Endodermal cell (in vitro differentiated cells): Measurements from ENCODE around the gene PROSER3. TPM values are rescaled to one million over a fixed set of nuclear protein-coding genes. Genes with fewer than 3 reads are reported as not detected.
A peak's percentile ranks its signal among the peaks of the same experiment; 100 is the strongest.

Experiments
- DNase-seq: peaks from one replicate; pipeline ENCODE4 v3.0.0-alpha.2; 2017
- H3K27ac ChIP-seq: 2 replicates; pipeline ENCODE4 v1.5.1; 2013; ENCODE audit warnings: mild to moderate bottlenecking, low read depth, low read length, moderate library complexity
- H3K27me3 ChIP-seq: 2 replicates; pipeline ENCODE4 v1.6.1; 2013; ENCODE audit warnings: mild to moderate bottlenecking, low read length, moderate library complexity; ENCODE audit not compliant: insufficient read depth, control insufficient read depth, poor library complexity, severe bottlenecking
- H3K36me3 ChIP-seq: 2 replicates; pipeline ENCODE4 v1.7.0; 2013; ENCODE audit warnings: mild to moderate bottlenecking, low read length, moderate library complexity; ENCODE audit not compliant: control insufficient read depth, insufficient read depth
- H3K4me1 ChIP-seq: one replicate; pipeline ENCODE4 v1.7.0; 2013; ENCODE audit warnings: low read length; ENCODE audit not compliant: control insufficient read depth, insufficient read depth
- H3K4me3 ChIP-seq: 2 replicates; pipeline ENCODE4 v1.5.1; 2013; ENCODE audit warnings: mild to moderate bottlenecking, low read length, moderate library complexity
- H3K9ac ChIP-seq: 2 replicates; pipeline ENCODE4 v1.6.1; 2013; ENCODE audit warnings: mild to moderate bottlenecking, low read length, moderate library complexity; ENCODE audit not compliant: poor library complexity, severe bottlenecking; ENCODE audit errors: extremely low read depth
- H3K9me3 ChIP-seq: 2 replicates; pipeline ENCODE4 v1.6.1; 2013; ENCODE audit warnings: mild to moderate bottlenecking, low read length, moderate library complexity; ENCODE audit not compliant: control insufficient read depth
- H3K27ac Mint-ChIP-seq: 2 replicates; pipeline ENCODE4 v1.8.0; 2020; ENCODE audit warnings: mixed read lengths
- H3K27me3 Mint-ChIP-seq: 2 replicates; pipeline ENCODE4 v1.8.0; 2021; ENCODE audit warnings: mild to moderate bottlenecking, mixed read lengths; ENCODE audit not compliant: insufficient read depth
- H3K36me3 Mint-ChIP-seq: 2 replicates; pipeline ENCODE4 v1.8.0; 2020; ENCODE audit warnings: low read depth, mixed read lengths
- H3K4me1 Mint-ChIP-seq: 2 replicates; pipeline ENCODE4 v1.8.0; 2020; ENCODE audit warnings: mixed read lengths
- H3K4me3 Mint-ChIP-seq: 2 replicates; pipeline ENCODE4 v1.8.0; 2020; ENCODE audit warnings: mild to moderate bottlenecking, moderate library complexity, mixed read lengths
- H3K9me3 Mint-ChIP-seq: 2 replicates; pipeline ENCODE4 v1.8.0; 2020; ENCODE audit warnings: mild to moderate bottlenecking, mixed read lengths
- WGBS, 2 experiments: methylation state at CpG; one replicate each; pipeline versions ENCODE4 v1.1.5 to v1.1.7; 2013; ENCODE audit warnings: missing lambda C conversion rate in 2 of 2, mixed read lengths in 1 of 2; ENCODE audit not compliant: insufficient coverage in 1 of 2, insufficient read length in 1 of 2; 5-methylcytosine and 5-hydroxymethylcytosine counted together
- total RNA-seq, 2 donors: library from RNA; stranded (reverse); fragmentation: NEBNext Ultra II Directional in 1 of 2; extraction: Animal tissue kit (Norgen Biotek cat#: 25700) in 1 of 2; gene quantifications; 2 replicates in 1 of 2; 3 replicates in 1 of 2; pipeline ENCODE4 v1.2.1, GENCODE V29; 2021
- TF ChIP-seq, protein P1 (sequence below): fragments of 200-600 bp; sonication (generic); conservative IDR thresholded peaks from 2 replicates; pipeline ENCODE4 v1.5.0; 2021; ENCODE audit warnings: antibody characterized with exemption, mild to moderate bottlenecking

PROSER3 gene
- total RNA-seq, 2 donors from 2014 or later = 37.8 to 45.4 TPM

DNA sequence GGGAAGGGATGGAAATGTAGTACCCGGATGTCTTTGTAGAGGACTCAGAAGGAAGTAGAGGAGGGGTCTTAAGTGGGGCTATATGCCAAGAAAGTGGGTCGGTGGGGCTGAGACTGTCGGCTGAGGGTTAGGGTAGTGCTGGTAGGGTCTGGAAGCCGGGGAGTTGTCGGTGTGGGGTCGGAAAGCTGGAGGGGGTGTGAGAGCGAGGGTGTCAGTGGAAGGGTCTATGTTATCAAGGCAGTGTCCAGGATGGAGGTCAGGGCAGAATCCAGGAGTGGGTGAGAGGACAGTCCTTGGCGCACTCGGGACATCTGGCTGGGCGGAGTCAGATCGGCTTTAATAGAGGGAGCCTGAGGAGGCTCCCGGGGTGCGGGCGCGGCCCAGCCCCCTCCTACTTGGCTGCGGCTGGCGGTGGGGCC lies 2.8 kb upstream of the PROSER3 start:
- H3K27ac ChIP-seq = no peak overlapping the region
- 66 to 83% methylated on average over 13 to 17 of the region's 17 CpGs for WGBS, 2 experiments
- H3K36me3 Mint-ChIP-seq = peaks cover 5% of the 10 kb centered on the region
- peaks cover 25% of the 10 kb centered on the region for H3K27me3 Mint-ChIP-seq
- H3K36me3 ChIP-seq = peaks cover 6% of the 10 kb centered on the region
- no peaks in the 10 kb centered on the region for H3K4me1 ChIP-seq
- H3K27me3 ChIP-seq = peaks cover 7% of the 10 kb centered on the region
- no peaks in the 10 kb centered on the region for H3K9me3 Mint-ChIP-seq
- H3K4me3 ChIP-seq = no peak overlapping the region
- no peak overlapping the region for H3K27ac Mint-ChIP-seq
- no peaks in the 10 kb centered on the region for H3K9me3 ChIP-seq
- no peak for DNase-seq
- no peak overlapping the region for H3K9ac ChIP-seq
- H3K4me3 Mint-ChIP-seq = peak overlapping the region; percentile 91
- peaks cover 8% of the 10 kb centered on the region for H3K4me1 Mint-ChIP-seq
- TF ChIP-seq, protein P1, sequence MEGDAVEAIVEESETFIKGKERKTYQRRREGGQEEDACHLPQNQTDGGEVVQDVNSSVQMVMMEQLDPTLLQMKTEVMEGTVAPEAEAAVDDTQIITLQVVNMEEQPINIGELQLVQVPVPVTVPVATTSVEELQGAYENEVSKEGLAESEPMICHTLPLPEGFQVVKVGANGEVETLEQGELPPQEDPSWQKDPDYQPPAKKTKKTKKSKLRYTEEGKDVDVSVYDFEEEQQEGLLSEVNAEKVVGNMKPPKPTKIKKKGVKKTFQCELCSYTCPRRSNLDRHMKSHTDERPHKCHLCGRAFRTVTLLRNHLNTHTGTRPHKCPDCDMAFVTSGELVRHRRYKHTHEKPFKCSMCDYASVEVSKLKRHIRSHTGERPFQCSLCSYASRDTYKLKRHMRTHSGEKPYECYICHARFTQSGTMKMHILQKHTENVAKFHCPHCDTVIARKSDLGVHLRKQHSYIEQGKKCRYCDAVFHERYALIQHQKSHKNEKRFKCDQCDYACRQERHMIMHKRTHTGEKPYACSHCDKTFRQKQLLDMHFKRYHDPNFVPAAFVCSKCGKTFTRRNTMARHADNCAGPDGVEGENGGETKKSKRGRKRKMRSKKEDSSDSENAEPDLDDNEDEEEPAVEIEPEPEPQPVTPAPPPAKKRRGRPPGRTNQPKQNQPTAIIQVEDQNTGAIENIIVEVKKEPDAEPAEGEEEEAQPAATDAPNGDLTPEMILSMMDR = no peak

DNA sequence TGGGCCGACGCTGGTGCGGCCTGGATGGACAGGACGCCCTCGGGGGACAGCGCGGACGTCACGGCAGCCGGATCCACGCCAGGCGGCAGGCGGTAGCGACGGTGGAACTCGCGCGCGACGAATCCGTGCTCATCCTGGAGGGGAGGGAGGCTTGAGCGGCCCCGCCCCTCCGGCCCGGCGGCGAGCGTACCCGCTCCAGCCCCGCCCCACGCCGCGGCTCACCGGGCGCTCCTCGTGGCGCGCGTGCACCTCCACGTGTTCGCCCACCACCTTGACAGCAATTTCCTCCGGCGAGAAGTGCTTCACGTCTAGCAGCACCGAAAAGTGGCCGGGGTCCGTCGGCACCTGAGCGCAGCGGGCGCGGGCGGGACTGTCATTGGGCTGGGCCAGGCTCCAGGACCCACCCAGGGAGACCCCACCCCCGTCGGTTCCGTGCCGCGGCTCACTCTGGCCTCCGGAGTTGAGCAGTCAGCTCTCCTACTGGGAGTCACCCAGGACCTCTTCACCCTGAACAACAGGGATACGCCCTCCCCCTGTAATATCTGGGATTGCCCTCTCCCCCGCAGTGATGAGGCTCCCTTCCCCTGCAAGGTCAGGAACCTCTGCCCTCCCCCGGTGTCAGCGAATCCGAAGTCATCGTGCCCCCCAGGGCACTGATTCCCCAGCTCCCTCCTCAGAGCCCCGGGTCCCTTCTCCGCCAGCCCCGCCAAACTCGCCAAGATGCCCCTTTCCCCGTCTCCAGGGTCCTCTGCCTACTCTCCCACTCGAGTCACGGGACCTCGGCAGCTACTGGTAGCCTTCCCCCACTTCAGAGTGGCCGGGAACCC lies 2.2 kb upstream of the PROSER3 start:
- no peak overlapping the region for H3K9ac ChIP-seq
- Mint-ChIP-seq H3K4me1 (peaks cover 8% of the 10 kb centered on the region), H3K4me3 (peak overlapping the region; percentile 91), H3K27me3 (peaks cover 25% of the 10 kb centered on the region), H3K27ac (peak overlapping the region; percentile 84), H3K9me3 (no peaks in the 10 kb centered on the region), H3K36me3 (peaks cover 7% of the 10 kb centered on the region)
- H3K36me3 ChIP-seq = peaks cover 13% of the 10 kb centered on the region
- DNase-seq = peak; percentile 60
- TF ChIP-seq, protein P1 = no peak
- H3K9me3 ChIP-seq = no peaks in the 10 kb centered on the region
- WGBS, 2 experiments = 48 to 79% methylated on average over 16 to 74 of the region's 74 CpGs
- H3K27me3 ChIP-seq = peaks cover 7% of the 10 kb centered on the region
- no peaks in the 10 kb centered on the region for H3K4me1 ChIP-seq
- no peak overlapping the region for H3K4me3 ChIP-seq
- no peak overlapping the region for H3K27ac ChIP-seq

DNA sequence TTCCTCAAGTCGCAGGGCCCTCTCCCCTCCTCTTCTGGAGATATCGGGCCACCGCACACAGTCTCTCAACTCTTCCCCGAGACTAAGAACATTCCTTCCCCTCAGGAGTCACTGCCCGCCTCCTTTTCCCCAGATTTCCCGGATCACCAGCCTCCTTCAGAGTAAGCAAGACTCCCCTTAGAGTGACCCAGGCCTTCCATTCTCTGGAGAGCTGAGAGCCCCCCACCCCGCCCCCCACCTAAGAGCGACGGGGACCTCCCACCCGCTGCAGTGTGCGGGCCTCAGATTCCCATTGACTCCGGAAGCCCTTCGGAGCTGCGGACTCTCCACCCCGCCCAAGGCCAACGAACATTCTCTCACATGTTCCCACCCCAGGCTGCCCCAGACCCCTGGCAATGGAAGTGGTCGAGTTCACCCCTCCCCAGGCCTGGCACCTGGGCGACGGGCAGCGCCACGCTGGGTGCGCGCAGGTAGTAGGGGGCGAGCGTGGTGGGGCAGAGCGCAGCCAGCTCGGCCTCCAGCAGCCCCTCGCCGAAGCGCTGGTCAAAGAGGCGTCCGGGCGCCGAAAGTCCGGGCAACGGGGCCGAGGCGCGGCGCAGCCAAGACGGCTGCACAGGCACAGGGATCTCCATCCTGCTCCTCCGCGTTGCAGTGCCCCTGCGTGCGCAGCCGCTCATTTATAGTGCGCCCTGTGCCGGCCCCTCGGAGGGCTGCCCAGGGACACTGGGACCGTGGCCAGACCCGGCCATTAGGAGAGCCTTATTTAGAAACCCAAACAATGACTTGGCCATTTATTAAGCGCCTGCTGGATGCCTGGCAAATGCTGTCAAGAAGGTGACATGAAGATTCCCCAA lies 1.4 kb upstream of the PROSER3 start, which contains the start of gene HSPB6:
TSS of gene HSPB6 (minus strand) at position 653 of the 854 bp plus-strand sequence. CDS start at position 632, 21 bp downstream.
- Mint-ChIP-seq H3K4me1 (peaks cover 8% of the 10 kb centered on the region), H3K36me3 (peaks cover 13% of the 10 kb centered on the region), H3K9me3 (no peaks in the 10 kb centered on the region), H3K4me3 (peak within 1 kb of the TSS; percentile 91), H3K27ac (peak within 1 kb of the TSS; percentile 84), H3K27me3 (peaks cover 25% of the 10 kb centered on the region)
- Histone ChIP-seq H3K4me1 (no peaks in the 10 kb centered on the region), H3K4me3 (peak within 1 kb of the TSS; percentile 100), H3K36me3 (peaks cover 18% of the 10 kb centered on the region), H3K27me3 (peaks cover 7% of the 10 kb centered on the region), H3K27ac (peak within 1 kb of the TSS; percentile 69), H3K9me3 (no peaks in the 10 kb centered on the region), H3K9ac (no peak within 1 kb of the TSS)
- 70 to 79% methylated on average over 23 to 52 of the region's 52 CpGs for WGBS, 2 experiments
- peak; percentile 76 for DNase-seq
- TF ChIP-seq, protein P1 = no peak
